ENCODE measurements around the gene VARS1.
A peak's percentile ranks its signal among the peaks of the same experiment; 100 is the strongest.
"Not testable (repeated sequence)": the region's sequence is repeated elsewhere in the genome, so short reads cannot be mapped to it uniquely, and the experiment has no call there.

The VARS1 gene

DNA sequence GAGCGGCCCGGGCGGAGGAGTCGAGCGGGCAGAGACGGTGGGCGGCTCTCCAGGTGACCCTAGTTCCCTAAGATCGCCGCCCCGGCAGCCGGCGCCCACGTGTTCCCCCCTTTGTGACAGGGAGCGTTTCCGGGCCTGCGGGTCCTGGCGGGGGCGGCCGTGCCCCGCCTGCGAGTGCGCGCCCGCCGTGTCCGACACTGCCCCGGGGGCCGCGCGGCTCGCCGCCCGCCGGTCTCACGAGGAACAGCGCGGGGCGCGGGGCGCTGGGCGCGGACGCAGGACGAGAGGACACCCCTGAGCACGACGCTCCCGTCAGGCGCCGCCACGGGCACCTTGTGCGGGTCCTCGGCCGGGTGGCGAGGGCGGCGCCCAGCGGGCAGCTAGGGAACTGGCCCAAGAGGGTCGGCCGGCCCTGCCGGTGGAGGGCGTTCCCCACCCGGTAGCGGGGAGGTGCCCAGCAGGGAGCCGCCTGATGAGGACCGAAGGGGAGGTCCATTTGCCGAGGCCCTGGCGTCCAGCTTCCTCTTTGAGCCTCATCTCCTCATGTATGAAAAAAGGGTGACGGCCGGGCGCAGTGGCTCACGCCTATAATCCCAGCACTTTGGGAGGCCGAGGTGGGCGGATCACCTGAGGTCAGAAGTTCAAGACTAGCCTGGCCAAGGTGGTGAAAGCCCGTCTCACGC lies at the start of gene VARS1:
Gene VARS1 (minus strand): TSS at position 137 of the 683 bp plus-strand sequence. CDS start 535 bp downstream, outside the sequence.
- peak; percentile 95 for DNase-seq (ENCODE audit: low spot score)

DNA sequence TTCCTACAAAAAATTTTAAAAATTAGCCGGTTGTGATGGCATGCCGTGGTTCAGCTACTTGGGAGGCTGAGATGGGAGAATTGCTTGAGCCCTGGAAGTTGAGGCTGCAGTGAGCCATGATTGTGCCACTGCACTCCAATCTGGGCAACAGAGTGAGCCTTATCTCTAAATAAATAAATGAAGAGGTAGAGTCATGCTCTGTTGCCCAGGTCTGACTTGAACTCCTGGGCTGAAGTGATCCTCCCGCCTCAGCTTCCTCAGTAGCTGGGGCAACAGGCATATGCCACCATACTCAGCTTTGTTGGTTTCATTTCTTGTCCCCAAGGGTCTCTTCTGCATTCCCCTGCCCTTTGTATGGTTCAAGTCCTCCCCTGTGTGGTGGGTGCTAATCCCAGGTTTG lies 49.0 kb upstream of the VARS1 start:
- DNase-seq (ENCODE audit: low spot score) = no peak

DNA sequence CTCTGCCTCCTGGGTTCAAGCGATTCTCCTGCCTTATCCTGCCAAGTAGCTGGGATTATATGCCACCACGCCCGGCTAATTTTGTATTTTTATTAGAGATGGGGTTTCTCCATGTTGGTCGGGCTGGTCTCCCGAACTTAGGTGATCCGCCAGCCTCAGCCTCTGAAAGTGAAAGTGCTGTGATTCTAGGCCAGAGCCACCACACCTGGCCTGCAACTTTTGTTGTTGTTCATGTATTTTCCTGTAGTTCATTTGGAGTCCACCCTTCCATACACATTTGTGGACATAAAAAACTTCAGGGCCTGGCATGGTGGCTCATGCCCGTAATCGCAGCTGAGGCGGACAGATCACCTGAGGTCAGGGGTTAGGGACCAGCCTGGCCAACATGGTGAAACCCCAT lies 46.5 kb upstream of the VARS1 start:
- no peak for DNase-seq (ENCODE audit: low spot score)

DNA sequence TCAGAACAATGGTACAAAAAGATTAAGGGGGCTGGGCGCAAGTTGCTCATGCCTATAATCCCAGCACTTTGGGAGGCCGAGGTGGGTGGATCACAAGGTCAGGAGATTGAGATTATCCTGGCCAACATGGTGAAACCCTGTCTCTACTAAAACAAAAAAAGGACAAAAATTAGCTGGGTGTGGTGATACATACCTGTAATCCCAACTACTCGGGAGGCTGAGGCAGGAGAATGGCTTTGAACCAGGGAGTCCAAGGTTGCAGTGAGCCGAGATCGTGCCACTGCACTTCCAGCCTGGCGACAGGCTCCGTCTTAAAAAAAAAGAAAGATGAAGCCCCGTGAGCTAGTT lies 44.2 kb upstream of the VARS1 start:
- DNase-seq (ENCODE audit: low spot score) = not testable (repeated sequence)

DNA sequence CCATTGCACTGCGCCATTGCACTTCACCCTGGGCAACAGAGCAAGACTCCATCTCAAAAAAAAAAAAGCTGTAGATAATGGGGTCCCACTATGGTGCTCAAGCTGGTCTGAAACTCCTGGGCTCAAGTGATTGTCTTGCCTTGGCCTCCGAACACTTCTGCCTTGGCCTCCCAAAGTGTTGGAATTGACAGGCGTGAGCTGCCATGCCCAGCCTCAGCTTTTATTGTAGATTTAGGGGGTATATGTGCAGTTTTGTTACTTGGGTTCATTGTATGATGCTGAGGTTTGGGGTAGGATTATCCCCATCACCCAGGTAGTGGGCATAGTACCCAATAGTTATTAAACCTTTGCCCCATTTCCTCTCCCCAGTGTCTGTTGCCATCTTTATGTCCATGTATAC lies 43.4 kb upstream of the VARS1 start:
- no peak for DNase-seq (ENCODE audit: low spot score)

DNA sequence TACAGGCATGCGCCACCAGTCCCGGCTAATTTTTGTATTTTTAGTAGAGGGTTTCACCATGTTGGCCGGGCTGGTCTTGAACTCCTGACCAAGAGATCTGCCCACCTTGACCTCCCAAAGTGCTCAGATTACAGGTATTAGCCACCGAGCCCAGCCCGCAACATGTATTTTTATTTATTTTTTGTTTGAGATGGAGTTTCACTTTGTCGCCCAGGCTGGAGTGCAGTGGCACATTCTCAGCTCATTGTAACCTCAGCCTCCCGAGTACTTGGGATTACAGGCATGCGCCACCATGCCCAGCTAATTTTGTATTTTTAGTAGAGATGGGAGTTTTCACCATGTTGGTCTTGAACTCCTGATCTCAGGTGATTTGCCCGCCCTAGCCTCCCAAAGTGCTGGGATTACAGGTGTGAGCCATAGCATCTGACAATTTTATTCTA lies 42.6 kb upstream of the VARS1 start:
- DNase-seq (ENCODE audit: low spot score) = not testable (repeated sequence)

DNA sequence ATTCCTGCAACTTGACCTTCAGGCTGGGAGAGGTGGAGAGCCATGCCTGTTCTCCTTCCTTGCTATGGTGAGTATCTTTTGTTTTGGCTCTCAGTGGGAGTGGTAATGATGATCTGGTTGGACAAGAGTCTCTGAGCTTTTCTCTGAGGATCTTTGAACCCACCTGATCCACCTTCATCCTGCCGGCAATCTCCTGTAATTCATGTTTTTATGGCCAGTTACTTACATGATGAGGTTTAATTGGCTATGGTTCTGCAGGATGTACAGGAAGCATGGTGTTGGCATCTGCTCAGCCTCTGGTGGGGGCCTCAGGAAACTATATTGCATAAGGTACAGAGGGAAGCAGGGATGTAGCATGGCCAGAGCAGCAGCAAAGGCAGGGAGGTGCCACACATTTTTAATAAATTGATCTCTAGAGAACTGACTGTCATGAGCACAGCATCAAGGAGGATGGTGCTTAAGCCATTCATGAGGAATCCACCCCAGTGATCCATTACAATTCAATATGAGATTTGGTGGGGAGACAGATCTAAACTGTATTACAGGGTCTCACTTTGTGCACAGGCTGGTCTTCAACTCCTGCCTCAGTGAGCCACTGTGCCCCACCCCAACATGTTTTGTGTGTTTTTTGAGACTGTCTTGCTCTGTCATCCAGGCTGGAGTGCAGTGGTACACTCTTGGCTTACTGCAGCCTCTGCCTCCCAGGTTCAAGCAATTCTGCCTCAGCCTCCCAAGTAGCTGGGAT lies 42.0 kb upstream of the VARS1 start:
- DNase-seq (ENCODE audit: low spot score) = no peak

DNA sequence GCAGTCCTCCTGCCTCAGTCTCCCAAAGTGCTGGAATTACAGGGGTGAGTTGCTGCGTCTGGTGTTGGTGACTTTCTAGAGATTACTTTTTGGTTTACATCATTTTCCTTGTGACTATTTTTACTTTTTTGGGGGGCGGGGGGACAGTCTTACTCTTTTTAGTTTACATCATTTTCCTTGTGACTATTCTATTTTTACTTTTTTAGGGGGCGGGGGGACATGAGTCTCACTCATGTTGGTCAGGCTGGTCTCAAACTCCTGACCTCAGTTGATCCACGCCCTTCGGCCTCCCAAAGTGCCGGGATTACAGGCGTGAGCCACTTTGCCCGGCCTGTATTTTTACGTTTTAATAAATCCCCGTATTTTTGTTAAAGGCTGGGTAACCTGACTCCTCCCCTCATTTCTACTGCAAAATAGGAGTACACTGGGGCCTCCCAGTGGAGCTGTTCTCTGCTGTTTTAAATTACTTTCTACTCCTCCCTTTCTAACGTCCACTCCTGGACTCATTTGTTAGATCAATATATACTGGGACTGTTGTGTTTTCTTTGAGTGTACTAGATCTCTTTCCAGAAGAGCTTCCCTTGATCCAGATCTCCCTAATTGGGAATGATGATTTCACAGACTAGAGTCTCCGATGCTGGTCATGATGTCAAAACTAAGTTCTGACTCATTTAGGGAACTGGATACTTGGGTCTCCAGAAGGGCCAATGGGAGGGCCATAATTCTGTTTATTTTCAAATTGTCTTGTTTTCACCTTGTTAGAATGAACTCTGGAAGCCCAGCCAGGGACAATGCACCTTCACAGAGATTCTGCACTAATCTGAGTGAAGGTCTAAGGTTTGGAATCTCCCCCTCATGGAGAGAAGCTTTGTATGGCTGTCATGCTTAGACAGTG lies 41.2 kb upstream of the VARS1 start:
- DNase-seq (ENCODE audit: low spot score) = no peak

DNA sequence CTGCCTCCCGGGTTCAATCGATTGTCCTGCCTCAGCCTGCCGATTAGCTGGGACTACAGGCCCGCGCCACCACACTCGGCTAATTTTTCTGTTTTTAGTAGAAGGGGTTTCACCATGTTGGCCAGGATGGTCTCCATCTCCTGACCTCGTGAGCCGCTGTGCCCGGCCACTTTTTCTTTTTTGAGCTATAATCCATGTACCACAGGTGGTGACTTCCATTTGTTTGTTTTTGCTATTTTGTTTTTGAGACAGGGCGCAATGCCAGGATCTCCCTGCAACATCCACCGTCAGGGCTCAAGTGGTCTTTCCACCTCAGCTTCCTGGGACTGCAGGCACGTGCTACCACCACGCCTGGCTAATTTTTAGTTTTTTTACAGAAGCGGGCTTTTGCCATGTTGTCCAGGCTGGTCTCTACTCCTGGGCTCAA lies 40.5 kb upstream of the VARS1 start:
- DNase-seq (ENCODE audit: low spot score) = no peak

DNA sequence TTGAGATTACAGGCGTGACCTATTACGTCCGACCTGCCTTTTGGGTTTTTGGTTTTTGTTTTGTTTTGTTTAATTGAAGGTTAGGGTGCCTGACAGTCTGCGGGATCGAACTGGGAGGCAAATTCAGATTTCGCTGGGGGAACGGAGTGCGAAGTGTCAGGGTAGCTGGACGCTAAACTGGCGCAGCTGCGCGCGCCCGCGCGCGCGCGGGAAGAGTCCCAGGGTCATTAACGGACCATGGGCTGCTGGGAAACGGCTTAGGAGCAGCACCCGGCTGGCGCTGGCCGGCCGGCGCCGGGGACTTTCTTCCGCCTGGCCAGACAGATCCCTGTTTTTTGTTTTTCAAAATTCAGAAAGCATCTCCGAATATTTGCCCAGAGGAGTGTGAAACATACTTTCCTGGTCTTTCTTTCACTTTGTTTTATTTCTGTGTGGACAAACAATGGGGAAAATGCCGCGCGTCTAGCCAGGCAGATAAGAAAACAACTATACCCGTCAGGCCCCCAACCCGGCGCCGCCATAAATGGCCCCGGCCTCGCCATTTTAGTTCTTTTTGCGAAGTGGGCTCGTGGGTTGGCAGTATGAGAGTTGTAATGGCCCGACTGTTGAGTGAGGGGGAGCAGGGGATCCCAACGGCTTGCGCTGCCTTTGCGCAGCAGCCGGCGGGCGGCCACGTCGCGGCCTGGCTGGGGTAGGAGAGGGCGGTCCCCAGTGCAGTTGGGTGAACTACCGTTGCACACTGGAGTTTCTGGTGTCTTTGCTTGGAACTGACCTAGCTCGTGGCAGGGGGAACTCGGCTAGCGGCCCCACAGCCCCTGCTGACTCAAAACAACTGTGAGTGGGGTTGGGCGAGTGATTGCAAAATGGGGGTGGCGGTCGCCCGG lies 39.1 kb upstream of the VARS1 start:
- peak; percentile 90 for DNase-seq (ENCODE audit: low spot score)

DNA sequence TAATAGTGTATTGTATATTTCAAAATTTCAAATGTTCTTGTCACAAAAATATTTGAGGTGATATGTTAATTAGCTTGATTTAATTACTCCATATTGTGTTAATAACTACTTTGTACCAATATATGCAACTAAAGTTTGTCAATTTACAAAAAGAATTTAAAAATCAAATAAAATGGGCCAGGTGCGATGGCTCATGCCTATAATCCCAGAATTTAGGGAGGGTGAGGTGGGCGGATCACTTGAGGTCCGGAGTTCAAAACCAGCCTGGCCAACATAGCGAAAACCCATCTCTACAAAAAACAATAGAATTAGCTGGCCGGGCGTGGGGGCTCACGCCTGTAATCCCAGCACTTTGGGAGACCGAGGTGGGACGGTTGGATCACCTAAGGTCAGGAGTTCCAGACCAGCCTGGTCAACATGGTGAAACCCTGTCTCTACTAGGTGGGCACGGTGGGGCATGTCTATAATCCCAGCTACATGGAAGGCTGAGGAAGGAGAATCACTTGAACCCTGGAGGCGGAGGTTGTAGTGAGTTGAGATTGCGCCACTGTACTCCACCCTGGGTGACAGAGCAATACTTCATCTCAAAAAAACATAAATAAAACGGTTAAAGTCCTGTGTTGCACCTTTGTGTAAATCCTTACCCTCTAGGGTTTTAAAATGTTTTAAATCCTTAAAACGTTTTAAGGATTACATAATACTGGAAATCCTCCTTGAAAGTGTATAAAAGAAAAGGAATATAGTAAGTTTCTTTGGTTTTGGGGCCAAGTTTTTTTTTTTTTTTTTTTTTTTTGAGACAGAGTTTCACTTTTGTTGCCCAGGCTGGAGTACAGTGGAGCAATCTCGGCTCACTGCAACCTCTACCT lies 36.0 kb upstream of the VARS1 start:
- no peak for DNase-seq (ENCODE audit: low spot score)

DNA sequence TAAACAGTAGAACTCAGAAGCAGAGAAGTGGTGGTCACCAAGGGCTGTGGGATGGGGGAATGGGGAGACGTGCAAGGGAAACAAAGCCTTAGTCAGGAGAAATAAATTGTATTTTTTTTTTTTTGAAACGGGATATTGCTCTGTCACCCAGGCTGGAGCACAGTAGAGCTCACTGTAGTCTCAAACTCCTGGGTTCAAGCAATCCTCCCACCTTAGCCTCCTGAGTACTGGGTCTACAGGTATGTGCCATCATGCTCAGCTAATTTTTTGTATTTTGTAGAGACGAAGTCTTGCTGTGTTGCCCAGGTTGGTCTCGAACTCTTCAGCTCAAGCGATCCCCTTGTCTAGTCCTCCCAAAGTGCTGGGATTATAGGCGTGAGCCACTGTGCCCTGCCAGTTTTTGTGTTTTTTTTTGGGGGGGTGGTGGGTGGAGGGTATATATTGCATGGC lies 35.4 kb upstream of the VARS1 start:
- no peak for DNase-seq (ENCODE audit: low spot score)

DNA sequence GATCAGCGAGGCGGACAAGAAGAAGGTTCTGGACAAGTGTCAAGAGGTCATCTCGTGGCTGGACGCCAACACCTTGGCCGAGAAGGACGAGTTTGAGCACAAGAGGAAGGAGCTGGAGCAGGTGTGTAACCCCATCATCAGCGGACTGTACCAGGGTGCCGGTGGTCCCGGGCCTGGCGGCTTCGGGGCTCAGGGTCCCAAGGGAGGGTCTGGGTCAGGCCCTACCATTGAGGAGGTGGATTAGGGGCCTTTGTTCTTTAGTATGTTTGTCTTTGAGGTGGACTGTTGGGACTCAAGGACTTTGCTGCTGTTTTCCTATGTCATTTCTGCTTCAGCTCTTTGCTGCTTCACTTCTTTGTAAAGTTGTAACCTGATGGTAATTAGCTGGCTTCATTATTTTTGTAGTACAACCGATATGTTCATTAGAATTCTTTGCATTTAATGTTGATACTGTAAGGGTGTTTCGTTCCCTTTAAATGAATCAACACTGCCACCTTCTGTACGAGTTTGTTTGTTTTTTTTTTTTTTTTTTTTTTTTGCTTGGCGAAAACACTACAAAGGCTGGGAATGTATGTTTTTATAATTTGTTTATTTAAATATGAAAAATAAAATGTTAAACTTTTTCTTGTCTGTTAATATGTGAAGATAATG lies 34.2 kb upstream of the VARS1 start:
- peak; percentile 55 for DNase-seq (ENCODE audit: low spot score)

DNA sequence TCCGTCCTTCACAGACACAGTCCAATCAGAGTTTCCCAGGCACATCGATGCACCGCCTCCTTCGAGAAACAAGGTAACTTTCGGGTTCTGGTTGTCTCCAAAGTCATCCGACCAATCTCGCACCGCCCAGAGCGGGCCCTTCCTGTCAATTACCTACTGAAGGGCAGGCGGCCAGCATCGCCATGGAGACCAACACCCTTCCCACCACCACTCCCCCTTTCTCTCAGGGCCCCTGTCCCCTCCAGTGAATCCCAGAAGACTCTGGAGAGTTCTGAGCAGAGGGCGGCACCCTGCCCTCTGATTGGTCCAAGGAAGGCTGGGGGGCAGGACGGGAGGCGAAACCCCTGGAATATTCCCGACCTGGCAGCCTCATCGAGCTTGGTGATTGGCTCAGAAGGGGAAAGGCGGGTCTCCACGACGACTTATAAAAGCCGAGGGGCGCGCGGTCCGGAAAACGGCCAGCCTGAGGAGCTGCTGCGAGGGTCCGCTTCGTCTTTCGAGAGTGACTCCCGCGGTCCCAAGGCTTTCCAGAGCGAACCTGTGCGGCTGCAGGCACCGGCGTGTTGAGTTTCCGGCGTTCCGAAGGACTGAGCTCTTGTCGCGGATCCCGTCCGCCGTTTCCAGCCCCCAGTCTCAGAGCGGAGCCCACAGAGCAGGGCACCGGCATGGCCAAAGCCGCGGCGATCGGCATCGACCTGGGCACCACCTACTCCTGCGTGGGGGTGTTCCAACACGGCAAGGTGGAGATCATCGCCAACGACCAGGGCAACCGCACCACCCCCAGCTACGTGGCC lies 31.9 kb upstream of the VARS1 start, which contains the start of gene HSPA1B:
Gene HSPA1B (plus strand): TSS at position 453 of the 794 bp plus-strand sequence. CDS start 213 bp downstream, at position 666.
- peak; percentile 100 for DNase-seq (ENCODE audit: low spot score)

DNA sequence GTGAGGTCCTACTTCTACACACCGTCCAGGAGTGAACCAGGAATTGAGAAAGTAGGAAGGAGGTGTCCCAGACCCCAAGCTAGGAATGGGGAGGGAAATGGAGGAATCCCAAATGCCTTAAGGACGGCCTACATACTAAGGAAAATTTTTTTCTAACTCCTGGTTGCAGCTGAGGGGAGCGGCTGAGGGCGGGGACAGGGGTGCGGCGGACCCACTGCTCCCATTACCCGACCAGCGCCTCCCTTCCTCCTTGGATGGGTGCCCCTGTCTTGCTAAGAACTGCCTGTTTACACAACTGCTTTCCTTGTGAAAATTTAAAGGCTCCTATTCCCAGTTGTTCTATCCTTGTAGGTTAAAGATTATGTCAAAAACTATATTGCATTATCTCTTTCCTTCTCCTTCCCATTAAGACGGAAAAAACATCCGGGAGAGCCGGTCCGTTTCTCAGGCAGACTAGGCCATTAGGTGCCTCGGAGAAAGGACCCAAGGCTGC lies 31.3 kb upstream of the VARS1 start:
- DNase-seq (ENCODE audit: low spot score) = peak; percentile 86

DNA sequence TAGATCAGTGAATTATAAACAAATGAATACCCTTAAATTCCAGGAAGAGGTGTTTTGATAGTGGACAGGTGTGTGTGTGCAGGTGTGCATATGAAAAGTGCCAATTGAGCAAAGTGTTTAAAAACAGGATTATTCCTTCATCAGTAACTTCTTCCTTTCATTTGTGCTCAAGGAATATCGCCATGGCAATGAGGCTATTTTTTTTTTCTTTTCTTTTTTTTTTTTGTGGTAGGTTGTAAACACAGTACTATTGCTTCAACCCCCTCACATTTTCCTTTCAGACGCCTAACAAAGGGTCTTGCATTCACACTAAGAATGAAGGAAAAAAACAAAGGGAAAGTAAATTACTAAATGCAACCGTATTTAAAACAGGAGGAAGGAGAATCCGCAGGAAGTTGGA lies 30.0 kb upstream of the VARS1 start:
- no peak for DNase-seq (ENCODE audit: low spot score)

DNA sequence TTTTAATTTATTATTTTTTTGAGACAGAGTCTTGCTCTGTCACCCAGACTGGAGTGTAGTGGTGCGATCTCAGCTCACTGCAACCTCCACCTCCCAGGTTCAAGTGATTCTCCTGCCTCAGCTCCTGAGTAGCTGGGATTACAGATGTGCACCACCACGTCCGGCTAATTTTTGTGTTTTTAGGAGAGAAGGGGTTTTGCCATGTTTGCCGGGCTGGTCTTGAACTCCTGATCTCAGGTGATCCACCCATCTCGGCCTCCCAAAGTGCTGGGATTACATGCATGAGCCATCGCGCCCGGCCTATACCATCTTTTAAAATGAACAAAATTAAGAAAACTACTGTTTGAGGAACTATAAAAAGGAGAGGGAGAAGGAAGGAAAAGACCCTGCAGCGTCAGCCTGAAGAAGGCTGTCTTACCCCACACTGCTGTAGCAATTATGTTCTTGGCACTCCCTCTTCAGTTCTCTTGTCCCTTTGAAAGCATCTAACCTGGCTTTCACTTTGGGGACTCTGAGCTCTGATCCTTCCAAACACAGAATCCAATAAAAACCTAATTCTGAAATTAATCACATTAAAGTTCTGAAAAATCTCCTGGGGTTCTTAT lies 28.1 kb upstream of the VARS1 start:
- DNase-seq (ENCODE audit: low spot score) = not testable (repeated sequence)

Measured in kidney tubule cell (primary cell).